Activated CD4-positive, CD25-positive, alpha-beta regulatory T cell treated with anti-CD3 and anti-CD28 coated beads, Interleukin-2, amount 50 U/mL, for 24 hours (primary cell): ENCODE data around the gene PLCB3.

Source experiments
- ATAC-seq, 2 donors: fragments of 150-1000 bp; cut with Tn5 transposase; one replicate each; pipeline ENCODE4 v1.10.0; 2021; ENCODE audit warnings: mild to moderate bottlenecking in 1 of 2, moderate library complexity in 1 of 2

The PLCB3 gene

GRCh38 chr11:64250415-64251015, 815 bp upstream of the PLCB3 start:
- no peak for ATAC-seq

GRCh38 chr11:64251753-64252002, 348 bp downstream of the PLCB3 start:
- no peak for ATAC-seq

- no peak for ATAC-seq
Observed at GRCh38 chr11:64252003-64252872, 908 bp downstream of the PLCB3 start.

- ATAC-seq, result no peak
Observed at GRCh38 chr11:64253043-64253442, 1.7 kb downstream of the PLCB3 start.

- no peak for ATAC-seq
Observed at GRCh38 chr11:64253481-64253880, 2.2 kb downstream of the PLCB3 start.

GRCh38 chr11:64254326-64254725, 3.0 kb downstream of the PLCB3 start:
- no peak for ATAC-seq

GRCh38 chr11:64255135-64256128, 4.1 kb downstream of the PLCB3 start:
- ATAC-seq, result no peak

- no peak for ATAC-seq
Observed at GRCh38 chr11:64256300-64256699, 5.0 kb downstream of the PLCB3 start.

- no peak for ATAC-seq
Observed at GRCh38 chr11:64258356-64258755, 7.0 kb downstream of the PLCB3 start.

GRCh38 chr11:64258946-64259532, 7.7 kb downstream of the PLCB3 start:
- ATAC-seq, result no peak

GRCh38 chr11:64259533-64260067, 8.3 kb downstream of the PLCB3 start:
- ATAC-seq, result peak; percentile 61 to 69

- ATAC-seq, result no peak
Observed at GRCh38 chr11:64260147-64260708, 8.9 kb downstream of the PLCB3 start.

- no peak for ATAC-seq
Observed at GRCh38 chr11:64261556-64262080, 10.3 kb downstream of the PLCB3 start.

GRCh38 chr11:64262271-64263002, 11.1 kb downstream of the PLCB3 start:
- ATAC-seq, result no peak

GRCh38 chr11:64263021-64263946, 12.0 kb downstream of the PLCB3 start:
- ATAC-seq, result no peak

- no peak for ATAC-seq
Observed at GRCh38 chr11:64263947-64264317, 12.6 kb downstream of the PLCB3 start.

- no peak for ATAC-seq
Observed at GRCh38 chr11:64264371-64264852, 13.1 kb downstream of the PLCB3 start.

GRCh38 chr11:64265176-64266160, 14.1 kb downstream of the PLCB3 start:
- ATAC-seq, result no peak

- ATAC-seq, result no peak
Observed at GRCh38 chr11:64266339-64266738, 15.0 kb downstream of the PLCB3 start.
